HL-60/S4 (cell line): Measurements from ENCODE around the gene C6orf47.

Experiments used
- in situ Hi-C: fragments of 300-500 bp; cut with MboI; formaldehyde crosslinking; loops from 2 replicates; pipeline ENCODE4 v1.14.3; 2022; ENCODE audit warnings: low sequenced_read_pairs

The C6orf47 gene

DNA sequence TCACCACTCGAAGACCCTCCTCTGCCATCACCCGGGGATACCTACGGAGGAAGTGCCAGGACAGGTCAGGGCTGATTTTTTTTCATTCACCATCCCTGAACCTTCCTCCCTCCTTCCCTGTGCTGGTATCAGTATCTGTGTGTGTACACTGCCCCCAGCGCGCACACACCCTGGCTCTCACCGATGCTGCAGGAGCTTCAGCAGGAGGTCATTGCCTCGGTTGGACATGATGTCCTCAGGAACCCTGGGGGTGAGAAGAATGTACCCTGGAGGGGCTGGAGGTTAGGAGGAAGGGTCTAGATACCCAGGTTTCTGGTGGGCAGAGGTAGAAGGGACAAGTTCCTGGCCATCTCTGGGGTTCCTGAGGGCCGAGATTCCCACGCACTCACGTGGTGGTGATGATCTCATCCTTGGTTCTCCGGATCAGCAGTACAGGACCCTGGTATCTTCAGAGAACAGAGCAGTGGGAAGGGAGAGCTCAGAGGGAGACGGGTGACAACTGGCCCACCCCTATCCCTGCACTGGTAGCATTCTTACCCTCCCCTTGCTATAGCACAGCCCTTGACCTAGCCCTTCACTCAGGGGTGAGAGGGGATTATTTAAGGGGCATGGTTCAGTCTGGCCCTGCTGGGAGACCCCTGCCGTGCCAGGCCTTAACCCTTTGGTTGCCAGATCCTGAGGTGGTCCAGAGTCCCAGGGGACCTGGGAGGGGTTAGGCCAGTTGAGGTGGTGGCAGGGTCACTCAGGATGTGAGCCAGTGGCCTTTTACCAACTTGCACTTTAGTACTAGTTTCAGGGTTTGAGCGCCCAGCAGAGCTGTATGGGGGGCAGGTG lies 27.5 kb upstream of the C6orf47 start:
- in situ Hi-C loops, result no loop called here

DNA sequence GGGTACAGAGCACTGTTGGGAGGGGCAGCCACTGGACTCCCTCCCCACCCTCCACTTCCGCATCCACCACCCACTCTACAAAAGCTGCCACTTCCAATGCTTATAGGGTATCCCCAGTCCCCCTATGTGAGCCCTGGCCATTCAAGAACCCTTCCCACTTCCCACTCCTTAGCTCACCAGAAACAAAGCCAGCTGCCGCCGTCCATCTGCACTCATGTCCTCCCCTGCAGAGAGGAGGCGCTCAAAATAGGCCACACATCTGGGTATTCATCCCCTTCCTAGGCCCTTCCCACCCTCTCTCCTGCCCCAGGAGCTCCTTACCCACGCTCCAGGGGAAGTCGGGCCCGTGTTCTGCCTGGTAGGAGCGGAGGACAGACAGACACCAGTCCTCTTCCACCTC lies 26.7 kb upstream of the C6orf47 start:
- in situ Hi-C loops, result no loop called here

DNA sequence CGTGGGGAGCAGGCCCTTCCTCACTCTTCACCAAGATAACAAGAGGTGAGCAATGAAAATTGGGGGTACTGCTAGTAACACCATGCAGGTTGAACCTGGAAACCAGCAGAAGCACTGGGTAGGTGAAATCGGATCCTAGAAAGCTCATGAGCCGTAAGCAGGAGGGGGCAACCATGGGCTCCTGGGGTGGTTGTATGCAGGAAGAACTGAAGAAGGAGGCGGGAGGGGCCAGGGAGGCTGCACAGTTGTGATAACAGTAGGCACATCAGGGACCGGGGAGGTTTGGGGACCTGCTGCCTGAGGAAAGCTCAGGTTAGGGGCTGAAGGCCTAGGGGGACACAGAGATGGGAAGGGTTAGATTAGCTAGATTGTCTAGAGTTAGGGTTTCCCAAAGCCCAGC lies 25.9 kb upstream of the C6orf47 start:
- in situ Hi-C loops, result no loop called here

DNA sequence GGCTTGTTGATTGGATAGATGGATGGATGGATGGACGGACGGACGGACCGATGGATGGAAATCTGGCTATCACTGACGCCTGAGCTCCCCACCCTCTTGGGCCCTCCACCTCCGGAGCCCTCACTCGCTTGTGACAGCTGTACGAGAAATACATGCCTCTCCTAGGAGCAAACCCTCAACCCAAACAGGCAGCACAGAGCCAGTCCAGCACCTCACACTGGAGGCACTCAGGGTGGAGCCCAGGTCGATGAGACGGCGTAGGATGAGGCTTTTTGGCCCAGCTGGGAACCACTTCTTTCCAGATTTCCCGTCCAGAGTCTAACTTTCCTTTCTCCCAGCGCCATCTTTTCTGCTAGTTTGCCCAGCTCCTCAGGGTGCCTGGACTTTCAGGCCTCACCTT lies 23.0 kb upstream of the C6orf47 start:
- in situ Hi-C loops, result no loop called here

DNA sequence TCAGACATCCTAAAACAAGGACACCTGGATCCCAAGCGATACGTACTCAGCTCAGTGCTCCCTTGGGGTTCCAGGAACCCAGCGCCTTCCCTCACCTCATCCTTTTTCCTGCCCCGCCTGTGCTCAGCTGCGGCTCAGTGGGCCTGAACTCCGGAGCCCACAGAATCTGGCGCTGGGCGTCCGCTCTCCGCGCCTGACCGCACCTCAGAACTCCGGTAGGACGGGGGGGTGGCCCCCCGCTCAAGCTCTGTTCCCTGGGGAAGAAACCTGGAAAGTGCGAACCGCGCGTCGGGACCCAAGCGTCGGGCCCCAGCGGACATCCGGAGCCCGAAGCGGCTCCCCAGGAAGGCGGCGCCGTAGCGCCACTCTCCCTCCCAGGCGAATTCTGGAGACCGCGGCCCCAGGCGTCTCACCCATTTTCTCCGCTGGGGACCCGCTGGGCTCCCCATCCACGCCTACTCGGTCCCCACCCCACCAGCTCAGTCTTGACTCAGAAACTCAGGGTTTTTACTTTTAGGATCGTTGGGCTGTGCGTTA lies 20.6 kb upstream of the C6orf47 start:
- in situ Hi-C loops, result no loop called here

DNA sequence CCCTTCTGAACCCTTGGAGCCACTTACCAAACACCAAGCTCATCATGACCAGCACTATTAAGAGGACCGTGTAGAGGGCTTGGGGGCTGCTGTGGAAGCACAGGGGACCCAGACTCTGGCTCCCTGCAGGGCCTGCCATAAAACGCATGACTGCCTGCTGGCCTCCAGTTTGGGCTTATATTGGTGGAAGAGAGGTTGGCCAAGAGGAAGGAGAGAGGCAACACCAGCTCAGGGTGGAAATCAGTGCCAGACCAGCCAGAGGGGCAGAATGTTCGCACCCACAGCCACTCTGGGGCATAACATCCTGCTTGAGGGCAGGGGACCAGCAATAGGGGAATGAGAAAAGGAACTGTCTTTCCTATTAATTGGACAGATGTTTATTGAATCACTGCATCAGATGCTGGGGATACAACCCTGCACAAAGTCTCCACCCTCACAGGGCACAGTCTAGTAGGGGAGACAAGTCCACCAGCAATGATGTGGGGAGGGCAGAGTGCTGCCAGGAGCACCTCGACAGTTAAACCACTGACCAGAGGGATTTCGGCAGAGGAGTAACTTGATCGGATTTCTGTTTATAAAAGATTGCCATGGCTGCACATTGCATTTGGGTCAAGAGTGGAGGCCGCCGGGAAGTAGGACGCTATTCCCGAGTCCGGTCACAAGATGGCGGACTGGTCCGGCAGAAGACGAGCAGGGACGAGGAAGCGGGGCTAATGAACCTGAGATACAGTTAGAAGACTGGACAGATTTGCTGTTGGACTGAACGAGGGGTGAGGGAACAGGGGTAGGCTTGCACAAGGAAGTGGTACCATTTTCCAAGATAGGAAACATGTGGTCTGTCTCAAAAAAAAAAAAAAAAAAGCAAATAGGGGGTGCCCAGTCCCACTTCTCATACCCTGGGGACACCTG lies 19.9 kb upstream of the C6orf47 start, which contains the start of gene LY6G5C:
Gene LY6G5C, minus strand, starts transcription at position 842 of the 909 bp plus-strand sequence. Its CDS starts 694 bp downstream, at position 148.
- in situ Hi-C loops, result no loop called here

DNA sequence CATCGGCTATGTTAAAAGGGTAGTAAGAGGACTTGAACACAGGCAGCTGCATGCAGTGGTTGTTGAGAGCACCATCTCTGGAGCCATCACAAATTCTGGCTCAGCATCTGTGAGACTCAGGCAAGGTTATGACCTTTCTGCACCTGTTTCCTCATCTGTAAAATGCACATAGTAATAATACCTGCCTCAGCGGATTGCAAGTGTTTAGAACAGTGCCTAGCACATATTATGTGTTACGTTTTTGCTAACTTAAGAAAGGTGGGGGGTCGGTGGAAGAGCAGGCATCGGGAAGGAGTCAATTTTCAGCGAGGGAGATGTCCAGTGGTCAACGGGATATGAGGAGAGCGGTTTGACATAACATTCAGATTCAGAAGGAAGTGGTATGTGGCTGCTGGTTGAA lies 17.4 kb upstream of the C6orf47 start:
- in situ Hi-C loops, result no loop called here

DNA sequence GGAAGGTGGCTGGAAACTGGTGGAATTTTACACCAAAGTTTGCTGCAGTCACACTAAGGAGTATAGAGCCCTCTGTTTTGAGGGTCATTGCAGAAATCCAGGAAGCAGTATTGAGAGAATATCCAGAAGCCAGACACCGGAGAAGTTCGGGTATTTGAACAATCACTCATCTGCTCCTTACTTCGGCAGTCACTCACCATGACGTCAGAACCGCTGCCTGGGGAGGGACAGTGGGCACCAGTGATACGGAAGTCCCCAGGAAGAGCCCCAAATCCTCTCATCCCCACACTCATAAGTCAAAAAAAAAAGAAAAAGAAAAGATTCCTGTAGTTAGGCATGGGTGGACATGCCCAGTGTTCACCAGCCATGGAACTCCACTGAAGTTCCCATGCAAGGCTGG lies 16.3 kb upstream of the C6orf47 start:
- in situ Hi-C loops, result no loop called here

DNA sequence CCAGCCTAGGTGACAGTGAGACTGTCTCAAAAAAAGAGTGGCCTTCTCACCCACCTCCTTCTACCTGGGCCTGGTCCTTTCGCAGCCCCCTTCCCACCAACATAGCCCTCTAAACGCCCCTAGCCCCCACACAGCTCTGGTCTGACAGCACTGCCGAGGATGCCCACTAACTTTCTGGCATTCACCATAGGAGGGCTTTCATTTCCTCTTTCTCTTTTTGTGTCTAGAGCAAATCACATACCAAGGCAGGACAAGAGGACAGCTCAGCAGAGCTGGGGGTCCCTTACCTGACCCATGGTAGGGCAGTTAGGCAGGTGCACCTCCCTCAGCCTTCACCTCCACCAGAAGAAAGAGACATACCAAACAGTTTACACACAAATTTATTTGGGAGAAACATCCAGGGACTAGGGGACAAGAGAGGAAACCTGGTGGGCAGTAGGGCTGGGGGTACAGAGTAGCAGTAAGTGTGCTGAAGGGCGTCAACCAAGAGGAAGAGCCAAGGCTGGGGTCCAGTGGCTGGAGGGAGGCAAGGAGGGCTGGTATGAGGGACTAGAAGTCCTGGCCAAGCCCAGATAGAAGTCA lies 15.8 kb upstream of the C6orf47 start:
- in situ Hi-C loops, result no loop called here

DNA sequence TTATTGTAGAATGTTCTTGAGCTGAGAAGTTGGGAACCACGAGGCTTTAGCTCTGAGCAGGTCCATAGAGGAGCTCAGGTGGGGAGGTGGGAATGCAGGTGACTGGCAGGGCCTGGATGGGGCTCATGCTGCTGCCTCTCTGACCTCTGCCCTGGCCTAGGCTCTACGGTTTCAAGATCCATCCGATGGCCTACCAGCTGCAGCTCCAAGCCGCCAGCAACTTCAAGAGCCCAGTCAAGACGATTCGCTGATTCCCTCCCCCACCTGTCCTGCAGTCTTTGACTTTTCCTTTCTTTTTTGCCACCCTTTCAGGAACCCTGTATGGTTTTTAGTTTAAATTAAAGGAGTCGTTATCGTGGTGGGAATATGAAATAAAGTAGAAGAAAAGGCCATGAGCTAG lies 9.1 kb upstream of the C6orf47 start, which contains the start of gene LY6G5B:
Gene LY6G5B, plus strand, starts transcription at position 301 of the 400 bp plus-strand sequence. CDS start 975 bp downstream, outside the sequence.
- in situ Hi-C loops, result no loop called here

DNA sequence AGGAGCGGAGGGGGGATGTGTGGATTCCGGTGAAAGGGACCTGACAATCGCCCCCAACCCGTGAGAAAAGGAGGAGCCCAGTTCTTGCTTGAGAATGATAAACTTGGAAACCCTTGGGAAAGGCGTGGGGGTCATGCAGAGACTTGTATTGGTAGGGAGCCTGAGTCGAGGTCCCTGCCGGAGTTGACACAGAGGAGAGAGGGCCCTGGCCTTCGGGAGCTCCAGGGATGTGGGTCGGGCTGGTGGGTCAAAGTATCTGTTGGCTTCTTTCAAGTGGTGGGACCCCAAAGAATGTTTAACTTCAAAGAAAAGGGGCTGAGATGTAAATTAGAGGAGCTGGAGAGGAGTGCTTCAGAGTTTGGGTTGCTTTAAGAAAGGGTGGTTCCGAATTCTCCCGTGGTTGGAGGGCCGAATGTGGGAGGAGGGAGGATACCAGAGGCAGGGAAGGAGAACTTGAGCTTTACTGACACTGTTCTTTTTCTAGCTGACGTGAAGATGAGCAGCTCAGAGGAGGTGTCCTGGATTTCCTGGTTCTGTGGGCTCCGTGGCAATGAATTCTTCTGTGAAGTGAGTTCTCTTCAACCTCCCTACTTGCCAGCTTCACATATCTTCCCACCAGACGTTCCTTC lies 5.9 kb upstream of the C6orf47 start:
- in situ Hi-C loops, result no loop called here

DNA sequence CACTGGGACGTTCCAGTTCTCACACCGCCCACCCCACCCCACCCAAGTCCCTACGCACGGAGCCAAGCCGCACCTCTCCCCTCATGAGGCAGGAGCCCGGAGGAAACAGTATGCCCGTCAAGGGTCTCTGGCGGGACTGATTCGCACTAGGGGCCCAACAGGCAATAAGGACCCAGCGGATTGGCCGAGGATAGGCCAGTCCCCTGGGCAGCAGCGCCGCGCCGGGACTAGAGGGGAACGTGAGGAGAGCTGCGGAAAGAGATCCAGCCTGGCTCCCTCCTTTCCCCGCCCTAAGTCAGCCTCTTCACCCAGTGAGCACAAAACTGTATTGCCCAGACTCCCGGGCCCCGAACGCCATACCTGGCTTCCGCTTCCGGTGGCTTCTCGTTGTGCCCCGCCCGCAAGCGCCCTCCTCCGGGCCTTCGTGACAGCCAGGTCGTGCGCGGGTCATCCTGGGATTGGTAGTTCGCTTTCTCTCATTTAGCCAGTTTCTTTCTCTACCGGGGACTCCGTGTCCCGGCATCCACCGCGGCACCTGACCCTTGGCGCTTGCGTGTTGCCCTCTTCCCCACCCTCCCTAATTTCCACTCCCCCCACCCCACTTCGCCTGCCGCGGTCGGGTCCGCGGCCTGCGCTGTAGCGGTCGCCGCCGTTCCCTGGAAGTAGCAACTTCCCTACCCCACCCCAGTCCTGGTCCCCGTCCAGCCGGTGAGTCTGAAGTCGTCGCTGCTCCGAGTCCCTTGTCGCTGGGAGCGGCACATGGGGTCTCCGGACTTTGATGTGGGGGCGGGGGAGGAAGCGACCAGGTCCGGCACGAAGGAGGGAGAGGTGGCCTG lies 5.1 kb upstream of the C6orf47 start, which contains the start of gene CSNK2B:
Gene CSNK2B, plus strand, starts transcription at position 580 of the 836 bp plus-strand sequence. CDS start 752 bp downstream, outside the sequence.
- in situ Hi-C loops, result no loop called here

DNA sequence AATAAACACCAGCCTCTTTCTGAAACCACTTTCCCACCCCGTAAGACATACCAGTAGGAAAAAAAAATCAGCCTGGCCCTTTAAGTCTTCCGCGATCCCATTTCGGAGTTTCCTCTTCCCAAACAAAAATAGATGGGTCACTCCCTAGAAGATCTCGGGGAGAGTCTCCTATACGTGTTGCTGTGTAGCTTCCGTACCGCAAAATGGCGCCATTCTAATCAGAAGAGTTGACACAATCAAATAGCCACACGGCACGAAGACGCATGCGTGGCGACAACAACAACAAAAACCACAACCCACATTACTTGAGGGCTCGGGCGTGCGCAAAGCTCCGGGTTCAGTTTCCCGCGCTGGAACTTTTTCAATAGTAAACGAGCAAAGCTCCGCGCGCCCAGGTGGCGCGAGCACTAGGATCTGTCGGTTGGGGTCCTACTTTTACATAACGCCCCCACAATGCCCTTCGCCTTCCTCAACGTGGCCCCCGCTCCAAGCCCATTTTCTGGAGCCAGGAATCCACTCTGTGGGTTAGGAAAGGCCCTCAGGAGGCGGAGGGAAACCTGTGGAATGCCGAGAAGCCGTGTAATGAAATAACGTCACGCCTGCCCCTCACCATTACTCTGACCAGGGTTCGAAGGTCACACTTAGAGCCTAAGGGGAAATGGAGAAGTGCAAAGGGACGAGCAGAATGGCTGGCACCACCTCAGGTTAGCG lies 4.4 kb upstream of the C6orf47 start, which contains the start of gene GPANK1:
Gene GPANK1, minus strand, starts transcription at position 208 of the 711 bp plus-strand sequence. CDS start 519 bp downstream, outside the sequence.
- in situ Hi-C loops, result no loop called here

DNA sequence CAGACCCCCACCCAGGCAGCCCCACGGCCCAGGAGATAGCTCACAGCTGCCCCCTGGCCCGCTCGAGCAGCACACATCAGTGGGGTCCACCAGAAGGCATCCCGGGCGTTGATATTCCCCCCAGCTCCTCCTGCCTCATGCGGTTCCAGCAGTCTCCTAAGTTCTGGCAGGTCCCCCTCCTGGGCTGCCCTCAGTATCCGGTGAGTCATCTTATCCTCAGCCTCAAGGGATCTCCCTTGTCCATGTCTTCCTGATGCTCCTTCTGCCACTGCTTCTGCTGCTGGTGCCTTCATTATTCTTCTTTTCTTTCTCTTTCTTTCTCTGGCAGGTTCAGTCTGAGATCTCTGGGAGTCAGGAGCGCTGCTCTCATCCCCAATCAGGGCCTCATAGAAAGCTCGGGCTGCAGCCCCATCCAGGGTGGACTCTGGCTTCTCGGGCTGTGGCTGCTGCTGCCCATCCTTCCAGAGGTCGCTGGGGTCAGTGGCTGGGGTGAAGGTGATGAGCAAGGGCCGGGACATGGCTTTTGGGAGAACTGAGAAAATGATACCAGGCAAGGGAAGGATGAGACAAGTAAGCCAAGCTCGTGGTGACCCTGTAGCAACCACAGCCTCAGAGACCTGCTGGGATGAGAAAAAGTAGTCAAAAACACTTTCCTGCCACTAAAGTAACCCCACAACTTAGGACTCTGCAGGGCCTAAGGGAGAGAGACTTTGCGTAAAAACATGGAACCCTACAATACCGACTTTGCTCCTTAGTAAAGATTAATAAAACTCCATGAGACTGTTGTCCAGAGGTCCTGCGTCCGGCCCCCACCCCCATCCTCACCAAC lies 3.6 kb upstream of the C6orf47 start:
- in situ Hi-C loops, result no loop called here

DNA sequence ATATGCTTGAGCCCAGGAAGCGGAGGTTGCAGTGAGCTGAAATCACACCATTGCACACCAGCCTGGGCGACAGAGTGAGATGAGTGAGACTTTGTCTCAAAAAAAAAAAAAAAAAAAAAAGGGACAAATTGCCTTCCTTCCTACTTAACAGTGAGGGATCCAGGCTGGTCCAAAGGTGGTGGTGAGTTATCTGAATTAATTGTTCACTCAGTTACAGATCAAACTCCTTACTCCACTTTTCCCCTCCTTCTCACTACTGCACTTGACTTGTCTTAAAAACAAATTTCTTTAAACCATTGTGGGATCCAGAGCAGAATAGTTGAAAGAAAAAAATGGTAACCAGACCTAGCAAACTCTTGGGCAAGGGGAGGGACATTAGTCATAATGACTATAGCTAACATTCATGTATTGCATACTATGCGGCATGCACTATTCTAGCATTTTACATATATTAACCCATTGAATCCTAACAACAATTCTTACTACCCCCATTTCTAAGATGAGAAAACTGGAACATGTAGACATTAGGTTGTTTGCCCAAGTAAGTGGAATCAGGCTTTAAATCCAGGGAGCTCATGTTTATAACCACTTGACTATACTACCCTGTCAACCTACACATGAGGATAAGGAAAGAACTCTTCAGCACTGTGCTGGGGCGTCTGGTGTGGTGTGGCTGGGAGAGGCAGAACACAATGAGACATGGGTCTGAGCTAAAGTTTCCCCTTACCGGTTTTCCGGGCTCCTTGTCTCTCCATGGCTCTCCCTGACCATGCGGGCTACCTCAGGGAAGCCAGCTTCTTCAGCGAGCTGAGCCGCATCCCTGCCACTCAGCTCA lies 2.8 kb upstream of the C6orf47 start:
- in situ Hi-C loops, result no loop called here

DNA sequence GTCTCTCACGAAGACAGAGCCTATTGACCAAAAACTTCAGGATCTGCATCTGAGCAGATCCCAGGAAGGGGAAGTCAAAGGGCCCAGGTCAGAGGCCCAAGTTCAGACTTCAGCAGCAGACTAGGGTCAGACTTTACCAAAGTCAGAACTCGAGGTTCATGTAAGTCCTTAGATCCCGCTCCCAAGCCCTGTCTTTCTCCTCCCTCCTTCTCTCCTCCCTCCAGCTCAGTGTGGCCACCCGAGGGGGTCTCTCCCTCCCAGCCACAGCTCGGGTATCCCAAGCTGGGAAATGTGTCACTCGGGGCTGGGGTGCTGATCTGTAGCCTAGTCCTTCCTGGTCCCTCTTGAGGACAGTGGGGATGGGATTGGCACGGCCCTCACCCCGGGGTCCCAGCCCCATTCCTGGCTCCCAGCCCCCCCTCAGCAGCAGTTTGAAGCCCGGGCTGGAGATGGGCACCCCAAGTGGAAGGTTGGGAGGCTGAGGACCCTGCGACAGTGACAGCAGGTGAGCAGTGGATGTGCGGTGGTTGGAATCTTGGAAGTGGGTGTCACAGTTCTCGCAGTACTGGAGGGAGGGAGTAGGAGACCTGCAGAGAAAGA lies 1.6 kb upstream of the C6orf47 start:
- in situ Hi-C loops, result no loop called here
